Thoracic aorta (tissue), 2 donors: ENCODE results near the gene KSR1. TPM values are rescaled to one million over a fixed set of nuclear protein-coding genes. Genes with fewer than 3 reads are reported as not detected.

Source experiments
- ATAC-seq: fragments of 150-250 bp; one replicate; pipeline ENCODE4 v1.8.0; 2017; ENCODE audit warnings: low read depth; ENCODE audit not compliant: insufficient number of reproducible peaks, low FRiP score
- DNase-seq: peaks from one replicate; pipeline ENCODE4 v3.0.0-alpha.2; 2020; ENCODE audit warnings: low spot score
- H3K27ac ChIP-seq, 2 donors: fragments of 200-600 bp; sonication (generic); 1 replicate in 1 of 2; 2 replicates in 1 of 2; pipeline ENCODE4 v1.5.1; 2016; ENCODE audit warnings: mild to moderate bottlenecking in 2 of 2, moderate library complexity in 2 of 2
- H3K27me3 ChIP-seq: fragments of 200-600 bp; sonication (generic); replicated peaks from 2 replicates; pipeline ENCODE4 v1.6.0; 2016; ENCODE audit warnings: mild to moderate bottlenecking; ENCODE audit not compliant: insufficient read depth
- H3K36me3 ChIP-seq: fragments of 200-600 bp; sonication (generic); one replicate; pipeline ENCODE4 v1.5.1; 2016
- H3K4me1 ChIP-seq, 2 donors: fragments of 200-600 bp; sonication (generic); 1 replicate in 1 of 2; 2 replicates in 1 of 2; pipeline versions ENCODE4 v1.5.1 to v1.6.0; 2016; ENCODE audit warnings: low read depth in 2 of 2, mild to moderate bottlenecking in 1 of 2; ENCODE audit not compliant: control insufficient read depth in 1 of 2
- H3K4me3 ChIP-seq: fragments of 200-600 bp; sonication (generic); 2 replicates; pipeline ENCODE4 v1.5.1; 2016; ENCODE audit warnings: mild to moderate bottlenecking
- H3K9me3 ChIP-seq: fragments of 200-600 bp; sonication (generic); 2 replicates; pipeline ENCODE4 v1.5.1; 2016
- CTCF ChIP-seq: fragments of 200-600 bp; sonication (generic); IDR thresholded peaks from one replicate; pipeline ENCODE4 v1.5.1; 2019; ENCODE audit warnings: antibody characterized with exemption
- total RNA-seq, 2 donors: library from RNA; depleted of rRNA; stranded (reverse); fragments of >200 nt; gene quantifications; one replicate each; pipeline versions ENCODE4 v1.1.0 to v1.2.3, GENCODE V29; 2016

KSR1 gene
- total RNA-seq, 2 donors from 2014 or later = 17.6 to 46.0 TPM

- Histone ChIP-seq H3K36me3 (no peaks in the 10 kb centered on the region), H3K4me3 (no peak overlapping the region), H3K27ac (no peak overlapping the region), H3K27me3 (no peaks in the 10 kb centered on the region), H3K9me3 (no peaks in the 10 kb centered on the region), H3K4me1 (peaks cover 8% of the 10 kb centered on the region in 2 donors)
- no peak for TF ChIP-seq CTCF
- ATAC-seq (no peak), DNase-seq (no peak)
Measured at GRCh38 chr17:27545562-27546229, 89.4 kb downstream of the KSR1 start.

GRCh38 chr17:27546624-27547300 lies 90.5 kb downstream of the KSR1 start:
- TF ChIP-seq CTCF = no peak
- no peak for DNase-seq
- H3K27me3 ChIP-seq = no peaks in the 10 kb centered on the region
- no peaks in the 10 kb centered on the region for H3K36me3 ChIP-seq
- H3K27ac ChIP-seq = no peak overlapping the region
- ATAC-seq = no peak
- no peaks in the 10 kb centered on the region for H3K9me3 ChIP-seq
- no peak overlapping the region for H3K4me3 ChIP-seq
- H3K4me1 ChIP-seq = no peaks in the 10 kb centered on the region

GRCh38 chr17:27547301-27547683 lies 91.0 kb downstream of the KSR1 start:
- Histone ChIP-seq H3K36me3 (no peaks in the 10 kb centered on the region), H3K4me1 (peaks cover 1 to 2% of the 10 kb centered on the region in 2 donors), H3K4me3 (no peak overlapping the region), H3K9me3 (no peaks in the 10 kb centered on the region), H3K27me3 (no peaks in the 10 kb centered on the region), H3K27ac (no peak overlapping the region)
- DNase-seq (no peak), ATAC-seq (no peak)
- TF ChIP-seq CTCF = no peak

- ATAC-seq (no peak), DNase-seq (no peak)
- H3K27me3 ChIP-seq = no peaks in the 10 kb centered on the region
- H3K36me3 ChIP-seq = no peaks in the 10 kb centered on the region
- peaks cover 6 to 13% of the 10 kb centered on the region in 2 donors for H3K4me1 ChIP-seq
- H3K27ac ChIP-seq = no peak overlapping the region
- no peaks in the 10 kb centered on the region for H3K9me3 ChIP-seq
- H3K4me3 ChIP-seq = no peak overlapping the region
- no peak for TF ChIP-seq CTCF
Measured at GRCh38 chr17:27548369-27548768, 92.1 kb downstream of the KSR1 start.

- TF ChIP-seq CTCF = no peak
- no peaks in the 10 kb centered on the region for H3K9me3 ChIP-seq
- no peaks in the 10 kb centered on the region for H3K36me3 ChIP-seq
- H3K27me3 ChIP-seq = no peaks in the 10 kb centered on the region
- H3K4me3 ChIP-seq = no peak overlapping the region
- no peak for DNase-seq
- no peak for ATAC-seq
- H3K4me1 ChIP-seq = peaks cover 15 to 23% of the 10 kb centered on the region in 2 donors
- H3K27ac ChIP-seq = no peak overlapping the region
Measured at GRCh38 chr17:27549251-27549893, 93.1 kb downstream of the KSR1 start.
